Measurements from ENCODE around the gene GRAMD4. TPM values are rescaled to one million over a fixed set of nuclear protein-coding genes. Genes with fewer than 3 reads are reported as not detected.

GRAMD4 gene
- polyA plus RNA-seq, 1 of the 3 experiments (the other 2 are of a cell fraction), result 15.5 TPM

DNA sequence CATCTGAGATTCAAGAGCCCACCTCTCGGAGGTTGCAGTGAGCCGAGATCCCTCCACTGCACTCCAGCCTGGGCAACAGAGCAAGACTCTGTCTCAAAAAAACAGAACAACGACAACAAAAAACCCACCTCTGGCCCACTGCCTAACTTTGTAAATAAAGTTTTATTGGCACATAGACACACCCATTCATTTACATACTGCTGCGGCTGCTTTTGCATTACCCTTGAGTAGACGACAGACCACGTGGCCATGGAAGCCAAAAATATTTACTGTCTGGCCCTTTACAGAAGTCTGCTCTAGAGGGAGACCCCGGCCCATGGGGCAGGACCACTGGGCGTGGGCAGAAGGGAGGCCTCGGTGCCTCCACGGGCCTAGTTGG lies 47.0 kb downstream of the GRAMD4 start:
- 96% methylated on average over 4 of the region's 10 CpGs for WGBS (ENCODE audit: low lambda C conversion rate)
- H3K36me3 ChIP-seq (replicated peaks in 1 of 2; ENCODE audit: control insufficient read depth in 1 of 2, insufficient read depth in 2 of 2, low read length in 1 of 2), result peaks cover 0 to 19% of the 10 kb centered on the region in 2 experiments
- no peak overlapping the region for H3K9ac ChIP-seq
- POLR2A ChIA-PET, result no interaction called here
- TF ChIP-seq SIN3A (IDR thresholded peaks at IDR 0.05; ENCODE audit: borderline replicate concordance, low read depth, low read length) (no peak), TCF12 (IDR thresholded peaks at IDR 0.05) (no peak), FOSL2 (IDR thresholded peaks at IDR 0.05; ENCODE audit: borderline replicate concordance, low read depth) (no peak), FOXJ3 (CRISPR knock-in tag; IDR thresholded peaks at IDR 0.05) (no peak), CHD2 (IDR thresholded peaks at IDR 0.05; ENCODE audit: low read length, partially characterized antibody) (no peak), MEF2A (IDR thresholded peaks at IDR 0.05; ENCODE audit: borderline replicate concordance, low read depth) (no peak), ELF1 (IDR thresholded peaks at IDR 0.05) (no peak), JUND (IDR thresholded peaks at IDR 0.05) (no peak), EP300 (IDR thresholded peaks at IDR 0.05; ENCODE audit: borderline replicate concordance in 1 of 2, low read depth in 1 of 2, low read length in 1 of 2) (no peak), YY1 (IDR thresholded peaks at IDR 0.05; ENCODE audit: low read depth) (no peak), RAD21 (IDR thresholded peaks at IDR 0.05; ENCODE audit: low read length) (no peak), POLR2AphosphoS5 (IDR thresholded peaks at IDR 0.05; ENCODE audit: low read depth, low read length) (no peak), TEAD4 (IDR thresholded peaks at IDR 0.05; ENCODE audit: borderline replicate concordance, insufficient read depth) (no peak), GABPA (IDR thresholded peaks at IDR 0.05; ENCODE audit: low read depth) (no peak), NRF1 (IDR thresholded peaks at IDR 0.05; ENCODE audit: low read depth, low read length) (no peak), NFIC (IDR thresholded peaks at IDR 0.05; ENCODE audit: borderline replicate concordance) (no peak)
- TF ChIP-seq, protein P1, sequence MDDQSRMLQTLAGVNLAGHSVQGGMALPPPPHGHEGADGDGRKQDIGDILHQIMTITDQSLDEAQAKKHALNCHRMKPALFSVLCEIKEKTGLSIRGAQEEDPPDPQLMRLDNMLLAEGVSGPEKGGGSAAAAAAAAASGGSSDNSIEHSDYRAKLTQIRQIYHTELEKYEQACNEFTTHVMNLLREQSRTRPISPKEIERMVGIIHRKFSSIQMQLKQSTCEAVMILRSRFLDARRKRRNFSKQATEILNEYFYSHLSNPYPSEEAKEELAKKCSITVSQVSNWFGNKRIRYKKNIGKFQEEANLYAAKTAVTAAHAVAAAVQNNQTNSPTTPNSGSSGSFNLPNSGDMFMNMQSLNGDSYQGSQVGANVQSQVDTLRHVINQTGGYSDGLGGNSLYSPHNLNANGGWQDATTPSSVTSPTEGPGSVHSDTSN (IDR thresholded peaks at IDR 0.05), result no peak
- TF ChIP-seq, protein P2, sequence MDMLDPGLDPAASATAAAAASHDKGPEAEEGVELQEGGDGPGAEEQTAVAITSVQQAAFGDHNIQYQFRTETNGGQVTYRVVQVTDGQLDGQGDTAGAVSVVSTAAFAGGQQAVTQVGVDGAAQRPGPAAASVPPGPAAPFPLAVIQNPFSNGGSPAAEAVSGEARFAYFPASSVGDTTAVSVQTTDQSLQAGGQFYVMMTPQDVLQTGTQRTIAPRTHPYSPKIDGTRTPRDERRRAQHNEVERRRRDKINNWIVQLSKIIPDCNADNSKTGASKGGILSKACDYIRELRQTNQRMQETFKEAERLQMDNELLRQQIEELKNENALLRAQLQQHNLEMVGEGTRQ (IDR thresholded peaks at IDR 0.05; ENCODE audit: borderline replicate concordance, low read depth, low read length), result no peak
- H3K9me3 ChIP-seq, result no peaks in the 10 kb centered on the region
- no peak overlapping the region for H3K4me3 ChIP-seq (ENCODE audit: low read depth in 2 of 2, low read length in 1 of 2)
- H2AFZ ChIP-seq (ENCODE audit: low read depth), result no peak overlapping the region
- no peaks in the 10 kb centered on the region for H3F3A ChIP-seq (replicated peaks; ENCODE audit: insufficient read depth)
- no peak overlapping the region for H3K4me2 ChIP-seq
- peaks cover 0 to 17% of the 10 kb centered on the region in 2 experiments; a peak in 1 of 4 replicates for H3K4me1 ChIP-seq (ENCODE audit: control insufficient read depth in 1 of 2, insufficient read depth in 2 of 2, low read depth in 1 of 2, low read length in 1 of 2)
- no peaks in the 10 kb centered on the region for H3K27me3 ChIP-seq (ENCODE audit: insufficient read depth)
- CTCF ChIA-PET, result interaction anchor here (5.8 kb wide), 1 partner anchor 103 kb away, joined by 76 read pairs; no protein-coding TSS in a partner anchor
- DNase-seq, result no peak
- H3K27ac ChIP-seq (ENCODE audit: low read depth in 2 of 2, low read length in 1 of 2), result no peak overlapping the region
- H3K79me2 ChIP-seq (ENCODE audit: insufficient read depth), result no peaks in the 10 kb centered on the region
- no peaks in the 10 kb centered on the region for H4K20me1 ChIP-seq (ENCODE audit: insufficient read depth)
- no peaks in the 10 kb centered on the region for H3K9me2 ChIP-seq

DNA sequence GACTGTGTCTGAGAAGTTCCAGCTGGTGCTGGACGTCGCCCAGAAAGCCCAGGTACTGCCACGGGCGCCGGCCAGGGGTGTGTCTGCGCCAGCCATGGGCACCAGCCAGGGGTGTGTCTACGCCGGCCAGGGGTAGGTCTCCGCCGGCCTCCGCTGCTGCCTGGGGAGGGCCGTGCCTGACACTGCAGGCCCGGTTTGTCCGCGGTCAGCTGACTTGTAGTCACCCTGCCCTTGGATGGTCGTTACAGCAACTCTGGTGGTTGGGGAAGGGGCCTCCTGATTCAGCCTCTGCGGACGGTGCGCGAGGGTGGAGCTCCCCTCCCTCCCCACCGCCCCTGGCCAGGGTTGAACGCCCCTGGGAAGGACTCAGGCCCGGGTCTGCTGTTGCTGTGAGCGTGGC lies 47.9 kb downstream of the GRAMD4 start:
- Histone ChIP-seq H3K27me3 (ENCODE audit: insufficient read depth) (no peaks in the 10 kb centered on the region), H3K36me3 (replicated peaks in 1 of 2; ENCODE audit: control insufficient read depth in 1 of 2, insufficient read depth in 2 of 2, low read length in 1 of 2) (peaks cover 0 to 19% of the 10 kb centered on the region in 2 experiments), H3K9me3 (no peaks in the 10 kb centered on the region), H3K9ac (no peak overlapping the region), H3K79me2 (ENCODE audit: insufficient read depth) (no peaks in the 10 kb centered on the region), H3K27ac (ENCODE audit: low read depth in 2 of 2, low read length in 1 of 2) (no peak overlapping the region), H3K4me2 (no peak overlapping the region), H3K4me1 (ENCODE audit: control insufficient read depth in 1 of 2, insufficient read depth in 2 of 2, low read depth in 1 of 2, low read length in 1 of 2) (peaks cover 0 to 8% of the 10 kb centered on the region in 2 experiments; a peak in 1 of 4 replicates), H4K20me1 (ENCODE audit: insufficient read depth) (no peaks in the 10 kb centered on the region), H2AFZ (ENCODE audit: low read depth) (no peak overlapping the region), H3F3A (replicated peaks; ENCODE audit: insufficient read depth) (no peaks in the 10 kb centered on the region), H3K9me2 (no peaks in the 10 kb centered on the region), H3K4me3 (ENCODE audit: low read depth in 2 of 2, low read length in 1 of 2) (no peak overlapping the region)
- ChIA-PET POLR2A (no interaction called here), CTCF (interaction anchor here (2.0 to 5.8 kb wide), 2 partner anchors 98 to 104 kb away, joined by 7 to 76 read pairs; no protein-coding TSS in a partner anchor)
- TF ChIP-seq SMC3 (IDR thresholded peaks at IDR 0.05; ENCODE audit: low read depth, low read length) (no peak), TCF12 (IDR thresholded peaks at IDR 0.05) (no peak), RCOR1 (IDR thresholded peaks at IDR 0.05; ENCODE audit: low read length) (no peak), YY1 (IDR thresholded peaks at IDR 0.05; ENCODE audit: low read depth) (no peak), TEAD4 (IDR thresholded peaks at IDR 0.05; ENCODE audit: borderline replicate concordance, insufficient read depth) (no peak), NRF1 (IDR thresholded peaks at IDR 0.05; ENCODE audit: low read depth, low read length) (no peak), RXRA (IDR thresholded peaks at IDR 0.05; ENCODE audit: borderline replicate concordance, low read depth) (no peak), TAF1 (IDR thresholded peaks at IDR 0.05; ENCODE audit: borderline replicate concordance, low read depth, low read length) (no peak)
- TF ChIP-seq, protein P3, sequence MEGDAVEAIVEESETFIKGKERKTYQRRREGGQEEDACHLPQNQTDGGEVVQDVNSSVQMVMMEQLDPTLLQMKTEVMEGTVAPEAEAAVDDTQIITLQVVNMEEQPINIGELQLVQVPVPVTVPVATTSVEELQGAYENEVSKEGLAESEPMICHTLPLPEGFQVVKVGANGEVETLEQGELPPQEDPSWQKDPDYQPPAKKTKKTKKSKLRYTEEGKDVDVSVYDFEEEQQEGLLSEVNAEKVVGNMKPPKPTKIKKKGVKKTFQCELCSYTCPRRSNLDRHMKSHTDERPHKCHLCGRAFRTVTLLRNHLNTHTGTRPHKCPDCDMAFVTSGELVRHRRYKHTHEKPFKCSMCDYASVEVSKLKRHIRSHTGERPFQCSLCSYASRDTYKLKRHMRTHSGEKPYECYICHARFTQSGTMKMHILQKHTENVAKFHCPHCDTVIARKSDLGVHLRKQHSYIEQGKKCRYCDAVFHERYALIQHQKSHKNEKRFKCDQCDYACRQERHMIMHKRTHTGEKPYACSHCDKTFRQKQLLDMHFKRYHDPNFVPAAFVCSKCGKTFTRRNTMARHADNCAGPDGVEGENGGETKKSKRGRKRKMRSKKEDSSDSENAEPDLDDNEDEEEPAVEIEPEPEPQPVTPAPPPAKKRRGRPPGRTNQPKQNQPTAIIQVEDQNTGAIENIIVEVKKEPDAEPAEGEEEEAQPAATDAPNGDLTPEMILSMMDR (IDR thresholded peaks at IDR 0.05), result no peak
- WGBS (ENCODE audit: low lambda C conversion rate), result 100% methylated on average over 9 of the region's 24 CpGs
- DNase-seq, result no peak

All from SK-N-SH (cell line).